GM23338 (cell line): ENCODE results near the gene BAAT.

Experiments
- CREB1 ChIP-seq: fragments of 250-450 bp; sonication (Bioruptor Pico); IDR thresholded peaks from 2 replicates; pipeline ENCODE4 v1.5.0; 2020; ENCODE audit warnings: low read depth, mild to moderate bottlenecking, moderate library complexity
- CTCF ChIP-seq, 2 experiments: fragments of 200-600 bp in 1 of 2; sonication (generic) in 1 of 2; conservative IDR thresholded peaks; 2 replicates each; pipeline versions ENCODE4 v1.5.1 to v1.6.1; 2016 to 2017; ENCODE audit warnings: antibody characterized with exemption in 2 of 2, low read depth in 2 of 2, mild to moderate bottlenecking in 2 of 2, moderate library complexity in 1 of 2
- EZH2 ChIP-seq: fragments of 200-600 bp; sonication (generic); IDR thresholded peaks from one replicate; pipeline ENCODE4 v1.8.0; 2017; ENCODE audit warnings: antibody characterized with exemption, mild to moderate bottlenecking, low read depth; ENCODE audit not compliant: unreplicated experiment
- EZH2phosphoT487 ChIP-seq: fragments of 200-600 bp; sonication (generic); IDR thresholded peaks from one replicate; pipeline ENCODE4 v1.8.1; 2018; ENCODE audit warnings: antibody characterized with exemption; ENCODE audit not compliant: unreplicated experiment
- POLR2AphosphoS5 ChIP-seq: IDR thresholded peaks from 2 replicates; pipeline ENCODE4 v1.6.1; 2016; ENCODE audit warnings: antibody characterized with exemption, low read depth
- REST ChIP-seq: IDR thresholded peaks from one replicate; pipeline ENCODE4 v1.6.1; 2018; ENCODE audit warnings: antibody characterized with exemption; ENCODE audit not compliant: unreplicated experiment

GRCh38 chr9:101356619-101357018 is 28.2 kb downstream of the BAAT start:
- TF ChIP-seq CTCF (conservative IDR thresholded peaks at IDR 0.05; ENCODE audit: low read depth in 2 of 2) (no peak), CREB1 (CRISPR knock-in tag) (no peak), EZH2phosphoT487 (no peak), POLR2AphosphoS5 (no peak), EZH2 (no peak), REST (no peak)
